ENCODE data around the gene SPINK6.

Gene SPINK6

GRCh38 chr5:148255456-148255855, 52.6 kb downstream of the SPINK6 start:
- H3K9me3 ChIP-seq (ENCODE audit: insufficient read depth, low read depth, low read length) = 0 out of 2 replicates have a peak, but pooled peaks cover 4% of the 10 kb centered on the region
- no peak overlapping the region for H3K4me3 ChIP-seq (ENCODE audit: low read length, poor library complexity, severe bottlenecking)
- H3K4me2 ChIP-seq (ENCODE audit: low read depth, low read length, poor library complexity, severe bottlenecking) = no peak overlapping the region
- no peaks in the 10 kb centered on the region for H3K36me3 ChIP-seq (ENCODE audit: insufficient read depth, low read length)
- H3K9ac ChIP-seq (ENCODE audit: low read depth, low read length, poor library complexity, severe bottlenecking) = no peak overlapping the region
- H3F3A ChIP-seq (ENCODE audit: low read depth) = no peaks in the 10 kb centered on the region
- no peaks in the 10 kb centered on the region for H3K27me3 ChIP-seq (ENCODE audit: insufficient read depth, low read length, poor library complexity, severe bottlenecking)
- no peaks in the 10 kb centered on the region for H3K4me1 ChIP-seq (ENCODE audit: insufficient read depth, low read length, poor library complexity, severe bottlenecking)
- TF ChIP-seq EZH2phosphoT487 (IDR thresholded peaks at IDR 0.05; ENCODE audit: borderline replicate concordance) (no peak), CTCF (conservative IDR thresholded peaks at IDR 0.05; ENCODE audit: low read length) (no peak)
- no peak overlapping the region for H2AFZ ChIP-seq (ENCODE audit: low read length)
- H4K20me1 ChIP-seq (ENCODE audit: insufficient read depth, low read length, poor library complexity, severe bottlenecking) = no peaks in the 10 kb centered on the region
- no peaks in the 10 kb centered on the region for H3K79me2 ChIP-seq (ENCODE audit: insufficient read depth, low read length)
- H3K9me2 ChIP-seq (replicated peaks; ENCODE audit: low read depth, low read length) = no peaks in the 10 kb centered on the region

- H3K9me3 ChIP-seq (ENCODE audit: insufficient read depth, low read depth, low read length) = 0 out of 2 replicates have a peak, but pooled peaks cover 4% of the 10 kb centered on the region
- no peaks in the 10 kb centered on the region for H3K36me3 ChIP-seq (ENCODE audit: insufficient read depth, low read length)
- no peaks in the 10 kb centered on the region for H3K4me1 ChIP-seq (ENCODE audit: insufficient read depth, low read length, poor library complexity, severe bottlenecking)
- H3K79me2 ChIP-seq (ENCODE audit: insufficient read depth, low read length) = no peaks in the 10 kb centered on the region
- TF ChIP-seq CTCF (conservative IDR thresholded peaks at IDR 0.05; ENCODE audit: low read length) (no peak), EZH2phosphoT487 (IDR thresholded peaks at IDR 0.05; ENCODE audit: borderline replicate concordance) (no peak)
- H3K9me2 ChIP-seq (replicated peaks; ENCODE audit: low read depth, low read length) = no peaks in the 10 kb centered on the region
- no peak overlapping the region for H3K4me2 ChIP-seq (ENCODE audit: low read depth, low read length, poor library complexity, severe bottlenecking)
- no peak overlapping the region for H2AFZ ChIP-seq (ENCODE audit: low read length)
- H3K4me3 ChIP-seq (ENCODE audit: low read length, poor library complexity, severe bottlenecking) = no peak overlapping the region
- H3K27me3 ChIP-seq (ENCODE audit: insufficient read depth, low read length, poor library complexity, severe bottlenecking) = no peaks in the 10 kb centered on the region
- H3F3A ChIP-seq (ENCODE audit: low read depth) = no peaks in the 10 kb centered on the region
- no peak overlapping the region for H3K9ac ChIP-seq (ENCODE audit: low read depth, low read length, poor library complexity, severe bottlenecking)
- no peaks in the 10 kb centered on the region for H4K20me1 ChIP-seq (ENCODE audit: insufficient read depth, low read length, poor library complexity, severe bottlenecking)
Measured at GRCh38 chr5:148259288-148259687, 56.4 kb downstream of the SPINK6 start.

GRCh38 chr5:148261221-148261620, 58.4 kb downstream of the SPINK6 start:
- H3K9ac ChIP-seq (ENCODE audit: low read depth, low read length, poor library complexity, severe bottlenecking) = no peak overlapping the region
- H3K36me3 ChIP-seq (ENCODE audit: insufficient read depth, low read length) = no peaks in the 10 kb centered on the region
- H3K9me3 ChIP-seq (ENCODE audit: insufficient read depth, low read depth, low read length) = 0 out of 2 replicates have a peak, but pooled peaks cover 4% of the 10 kb centered on the region
- no peaks in the 10 kb centered on the region for H3K9me2 ChIP-seq (replicated peaks; ENCODE audit: low read depth, low read length)
- H3K27me3 ChIP-seq (ENCODE audit: insufficient read depth, low read length, poor library complexity, severe bottlenecking) = no peaks in the 10 kb centered on the region
- H3F3A ChIP-seq (ENCODE audit: low read depth) = no peaks in the 10 kb centered on the region
- H2AFZ ChIP-seq (ENCODE audit: low read length) = no peak overlapping the region
- H3K4me1 ChIP-seq (ENCODE audit: insufficient read depth, low read length, poor library complexity, severe bottlenecking) = no peaks in the 10 kb centered on the region
- H3K4me3 ChIP-seq (ENCODE audit: low read length, poor library complexity, severe bottlenecking) = no peak overlapping the region
- no peak overlapping the region for H3K4me2 ChIP-seq (ENCODE audit: low read depth, low read length, poor library complexity, severe bottlenecking)
- no peaks in the 10 kb centered on the region for H4K20me1 ChIP-seq (ENCODE audit: insufficient read depth, low read length, poor library complexity, severe bottlenecking)
- H3K79me2 ChIP-seq (ENCODE audit: insufficient read depth, low read length) = no peaks in the 10 kb centered on the region
- TF ChIP-seq CTCF (conservative IDR thresholded peaks at IDR 0.05; ENCODE audit: low read length) = no peak
- TF ChIP-seq EZH2phosphoT487 (IDR thresholded peaks at IDR 0.05; ENCODE audit: borderline replicate concordance) = no peak
